Astrocyte of the cerebellum (primary cell): ENCODE data around the gene DLG2.

Experiments
- DNase-seq: peaks from one replicate; pipeline ENCODE4 v3.0.0-alpha.2; 2011; ENCODE audit warnings: low read depth
- H3K4me3 ChIP-seq: 2 replicates; pipeline ENCODE4 v1.5.1; 2011; ENCODE audit warnings: mild to moderate bottlenecking, low read depth, low read length, moderate library complexity
- in situ Hi-C: cut with HindIII; loops from 2 replicates; pipeline ENCODE4 v1.10.0; 2017; ENCODE audit warnings: low sequenced_read_pairs
- TF ChIP-seq, protein P1 (sequence below): IDR thresholded peaks from 2 replicates; pipeline ENCODE4 v1.5.1; 2012; ENCODE audit warnings: low read length, low read depth, moderate library complexity, mild to moderate bottlenecking; ENCODE audit errors: missing control alignments

Gene DLG2

DNA sequence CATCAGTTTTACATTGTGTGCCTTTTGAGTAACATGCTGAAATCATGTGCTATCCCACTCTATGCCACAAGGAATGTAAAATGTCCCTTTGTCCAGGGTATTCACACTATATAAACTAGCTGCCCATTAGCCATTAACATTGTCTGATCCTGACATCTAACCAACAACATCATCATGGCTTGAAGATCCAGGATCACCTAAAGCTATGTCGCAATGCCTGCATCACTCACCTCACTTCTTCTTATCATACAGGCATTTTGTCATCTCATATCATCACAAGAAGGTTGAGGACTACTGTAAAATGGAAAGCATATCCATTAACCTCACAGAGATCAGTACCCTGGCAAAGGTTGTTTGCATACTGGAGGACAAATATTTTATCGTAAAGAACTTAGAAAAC, 742.3 kb downstream of the DLG2 start:
- in situ Hi-C loops: no loop called here
- H3K4me3 ChIP-seq: no peak overlapping the region
- DNase-seq: no peak
- TF ChIP-seq, protein P1, sequence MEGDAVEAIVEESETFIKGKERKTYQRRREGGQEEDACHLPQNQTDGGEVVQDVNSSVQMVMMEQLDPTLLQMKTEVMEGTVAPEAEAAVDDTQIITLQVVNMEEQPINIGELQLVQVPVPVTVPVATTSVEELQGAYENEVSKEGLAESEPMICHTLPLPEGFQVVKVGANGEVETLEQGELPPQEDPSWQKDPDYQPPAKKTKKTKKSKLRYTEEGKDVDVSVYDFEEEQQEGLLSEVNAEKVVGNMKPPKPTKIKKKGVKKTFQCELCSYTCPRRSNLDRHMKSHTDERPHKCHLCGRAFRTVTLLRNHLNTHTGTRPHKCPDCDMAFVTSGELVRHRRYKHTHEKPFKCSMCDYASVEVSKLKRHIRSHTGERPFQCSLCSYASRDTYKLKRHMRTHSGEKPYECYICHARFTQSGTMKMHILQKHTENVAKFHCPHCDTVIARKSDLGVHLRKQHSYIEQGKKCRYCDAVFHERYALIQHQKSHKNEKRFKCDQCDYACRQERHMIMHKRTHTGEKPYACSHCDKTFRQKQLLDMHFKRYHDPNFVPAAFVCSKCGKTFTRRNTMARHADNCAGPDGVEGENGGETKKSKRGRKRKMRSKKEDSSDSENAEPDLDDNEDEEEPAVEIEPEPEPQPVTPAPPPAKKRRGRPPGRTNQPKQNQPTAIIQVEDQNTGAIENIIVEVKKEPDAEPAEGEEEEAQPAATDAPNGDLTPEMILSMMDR: no peak

GRCh38 chr11:84882056-84882455, 745.1 kb downstream of the DLG2 start:
- in situ Hi-C loops: no loop called here
- TF ChIP-seq, protein P1: no peak
- no peak overlapping the region for H3K4me3 ChIP-seq
- DNase-seq: no peak

DNA sequence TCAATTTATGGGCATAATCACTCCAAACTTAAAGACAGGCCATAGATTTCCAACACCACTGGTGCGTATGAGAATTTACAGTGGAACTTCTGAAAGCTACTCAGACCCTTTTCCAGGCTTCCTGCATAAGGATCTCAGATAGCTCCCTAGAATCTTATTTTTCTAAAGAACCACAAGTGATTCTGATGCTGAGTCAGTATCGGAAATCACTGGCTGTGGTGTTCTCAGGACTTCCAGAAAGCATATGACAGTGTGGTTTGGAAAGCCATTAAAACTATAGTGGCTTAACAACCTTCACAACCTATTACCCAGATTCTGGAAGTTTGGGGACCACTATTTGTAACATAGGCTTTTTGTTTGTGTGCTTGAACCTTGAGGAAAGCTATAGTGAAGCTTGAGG, 756.0 kb downstream of the DLG2 start:
- in situ Hi-C loops: no loop called here
- H3K4me3 ChIP-seq: no peak overlapping the region
- TF ChIP-seq, protein P1: no peak
- DNase-seq: no peak

DNA sequence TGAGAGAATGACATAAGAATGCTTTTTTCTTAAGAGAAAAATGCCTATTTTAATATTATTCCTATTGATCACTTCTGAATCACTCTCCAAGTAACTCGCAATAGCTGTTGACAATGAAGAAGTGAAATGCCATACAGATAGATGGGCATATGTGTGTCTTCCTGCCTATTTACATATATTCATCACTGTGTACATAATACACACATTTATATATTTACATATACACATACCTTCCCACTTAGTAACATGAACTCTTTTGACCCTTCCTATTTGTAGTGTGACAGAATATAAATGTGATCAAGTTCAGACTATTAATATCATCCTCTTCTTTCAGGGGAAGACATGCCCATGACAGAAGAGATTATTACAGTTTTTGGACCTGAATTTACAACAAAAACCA, 756.7 kb downstream of the DLG2 start:
- no peak overlapping the region for H3K4me3 ChIP-seq
- in situ Hi-C loops: no loop called here
- TF ChIP-seq, protein P1: no peak
- no peak for DNase-seq

- no peak overlapping the region for H3K4me3 ChIP-seq
- no peak for DNase-seq
- TF ChIP-seq, protein P1: no peak
- in situ Hi-C loops: no loop called here
Observed at GRCh38 chr11:84866922-84867321, 760.2 kb downstream of the DLG2 start.

DNA sequence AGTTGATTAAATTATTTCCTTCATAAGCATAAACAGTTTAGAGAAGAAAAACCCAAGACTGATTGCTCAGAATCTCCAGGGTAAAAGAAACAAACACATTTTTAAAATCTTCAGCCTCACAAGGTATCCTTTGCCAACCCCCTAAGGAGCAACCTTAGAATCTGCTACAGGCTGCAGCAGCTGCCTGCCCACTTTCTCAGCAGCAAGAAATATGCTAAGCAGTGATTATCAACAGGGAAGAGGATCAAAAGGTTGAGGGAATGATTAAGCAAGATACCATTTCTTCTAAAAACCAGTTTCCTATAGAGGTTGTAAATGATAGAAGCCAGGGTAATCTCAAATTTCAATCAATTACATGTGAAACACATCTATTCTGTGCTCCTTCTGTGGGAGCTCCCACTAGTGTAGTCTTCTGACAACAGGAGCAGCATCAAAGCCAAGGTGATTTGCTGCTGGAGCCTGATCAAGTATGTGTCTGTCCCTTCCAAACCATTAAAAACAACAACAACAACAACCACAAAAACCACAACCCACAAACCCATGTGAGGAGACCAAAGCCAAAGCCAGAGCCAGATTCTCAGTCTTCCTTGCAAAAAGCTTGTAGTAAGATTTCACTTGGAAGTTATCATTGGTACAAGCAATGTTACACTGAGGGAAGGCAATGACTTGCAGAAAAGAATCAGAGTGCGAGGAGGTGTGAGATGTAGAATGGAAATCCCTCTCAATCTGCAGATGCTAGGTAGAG, 761.2 kb downstream of the DLG2 start:
- in situ Hi-C loops: no loop called here
- TF ChIP-seq, protein P1: no peak
- H3K4me3 ChIP-seq: no peak overlapping the region
- peak; percentile 64 for DNase-seq
